ENCODE results near the gene PLA2G4F. TPM values are rescaled to one million over a fixed set of nuclear protein-coding genes. Genes with fewer than 3 reads are reported as not detected.
A peak's percentile ranks its signal among the peaks of the same experiment; 100 is the strongest.
"Not testable (repeated sequence)": the region's sequence is repeated elsewhere in the genome, so short reads cannot be mapped to it uniquely, and the experiment has no call there.

PLA2G4F gene
- total RNA-seq, 3 donors from 2014 or later: under 0.01 to 2.0 (median 1.8) TPM

GRCh38 chr15:42092398-42093318, 63.8 kb downstream of the PLA2G4F start:
- no peaks in the 10 kb centered on the region for H3K9me3 ChIP-seq
- no peaks in the 10 kb centered on the region for H3K36me3 ChIP-seq
- peaks cover 0 to 9% of the 10 kb centered on the region in 2 donors for H3K4me1 ChIP-seq
- intact Hi-C loops (cut with DNase I; ENCODE audit: low total_unique reads): no loop called here
- DNase-seq (ENCODE audit: low spot score in 2 of 2): peak in 1 of 2 donors; percentile 62
- no peak overlapping the region for H3K4me3 ChIP-seq
- no peak overlapping the region for H3K27ac ChIP-seq
- H3K27me3 ChIP-seq: no peaks in the 10 kb centered on the region
- TF ChIP-seq CTCF (IDR thresholded peaks at IDR 0.05): no peak
- TF ChIP-seq POLR2AphosphoS5 (IDR thresholded peaks at IDR 0.05): no peak
- no peak for TF ChIP-seq POLR2A (IDR thresholded peaks at IDR 0.05)

DNA sequence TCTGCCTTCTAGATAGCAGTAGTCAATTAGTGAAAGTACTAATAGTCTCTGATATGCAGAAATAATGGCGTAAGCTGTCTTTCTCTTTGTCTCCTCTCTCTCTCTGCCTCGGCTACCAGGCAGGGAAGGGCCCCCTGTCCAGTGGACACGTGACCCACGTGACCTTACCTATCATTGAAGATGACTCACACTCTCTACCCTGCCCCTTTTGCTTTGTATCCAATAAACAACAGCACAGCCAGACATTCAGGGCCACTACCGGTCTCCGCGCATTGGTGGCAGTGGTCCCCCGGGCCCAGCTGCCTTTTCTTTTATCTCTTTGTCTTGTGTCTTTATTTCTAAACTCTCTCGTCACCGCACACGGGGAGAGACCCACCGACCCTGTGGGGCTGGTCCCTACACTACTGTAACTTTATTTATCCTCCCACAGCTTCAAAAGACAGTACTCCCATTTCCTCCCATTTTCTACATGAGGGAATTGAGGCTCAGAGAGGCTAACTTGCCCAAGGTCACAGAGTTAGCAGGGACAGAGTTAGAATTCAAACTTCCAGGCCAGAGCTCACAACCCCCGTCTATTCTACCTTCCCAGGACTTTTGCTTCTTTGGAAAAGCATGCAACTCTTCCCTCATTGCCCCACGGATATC, 64.6 kb downstream of the PLA2G4F start:
- H3K27me3 ChIP-seq; H3K4me1 ChIP-seq; H3K36me3 ChIP-seq; H3K9me3 ChIP-seq; H3K27ac ChIP-seq; DNase-seq (ENCODE audit: low spot score in 2 of 2); H3K4me3 ChIP-seq; intact Hi-C loops (cut with DNase I; ENCODE audit: low total_unique reads): not testable (repeated sequence)

- TF ChIP-seq POLR2AphosphoS5 (IDR thresholded peaks at IDR 0.05) (no peak), POLR2A (IDR thresholded peaks at IDR 0.05) (no peak), CTCF (IDR thresholded peaks at IDR 0.05) (no peak)
- no peak for DNase-seq (ENCODE audit: low spot score in 2 of 2)
- H3K36me3 ChIP-seq: no peaks in the 10 kb centered on the region
- peaks cover 0 to 9% of the 10 kb centered on the region in 2 donors for H3K4me1 ChIP-seq
- H3K9me3 ChIP-seq: no peaks in the 10 kb centered on the region
- no peak overlapping the region for H3K27ac ChIP-seq
- no peaks in the 10 kb centered on the region for H3K27me3 ChIP-seq
- no peak overlapping the region for H3K4me3 ChIP-seq
- intact Hi-C loops (cut with DNase I; ENCODE audit: low total_unique reads): no loop called here
Measured at GRCh38 chr15:42090781-42091180, 65.7 kb downstream of the PLA2G4F start.

GRCh38 chr15:42090370-42090769, 66.1 kb downstream of the PLA2G4F start:
- TF ChIP-seq CTCF (IDR thresholded peaks at IDR 0.05): no peak
- no peak for TF ChIP-seq POLR2A (IDR thresholded peaks at IDR 0.05)
- no peak for TF ChIP-seq POLR2AphosphoS5 (IDR thresholded peaks at IDR 0.05)
- H3K4me1 ChIP-seq: peaks cover 0 to 9% of the 10 kb centered on the region in 2 donors
- intact Hi-C loops (cut with DNase I; ENCODE audit: low total_unique reads): no loop called here
- H3K27me3 ChIP-seq: no peaks in the 10 kb centered on the region
- no peak overlapping the region for H3K4me3 ChIP-seq
- DNase-seq (ENCODE audit: low spot score in 2 of 2): no peak
- H3K36me3 ChIP-seq: no peaks in the 10 kb centered on the region
- no peaks in the 10 kb centered on the region for H3K9me3 ChIP-seq
- no peak overlapping the region for H3K27ac ChIP-seq

DNA sequence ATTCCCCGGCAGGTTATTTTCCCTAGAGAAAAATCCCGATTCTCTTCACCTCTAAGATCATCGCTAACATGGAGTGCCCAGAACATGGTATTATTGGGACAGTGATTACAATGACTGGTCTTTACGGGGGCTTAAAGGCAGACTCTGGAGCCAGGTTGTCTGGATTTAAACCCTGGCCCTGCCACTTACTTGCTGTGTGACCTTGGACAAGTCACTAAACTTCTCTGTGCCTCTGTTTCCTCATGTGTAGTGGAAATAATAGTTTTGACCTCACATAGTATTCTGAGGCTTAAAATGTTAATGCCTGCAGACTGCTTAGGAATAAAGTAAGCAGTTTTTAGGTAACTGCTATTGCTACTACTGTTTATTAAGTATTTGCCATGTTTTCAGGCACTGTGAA, 66.5 kb downstream of the PLA2G4F start:
- TF ChIP-seq CTCF (IDR thresholded peaks at IDR 0.05): no peak
- TF ChIP-seq POLR2AphosphoS5 (IDR thresholded peaks at IDR 0.05): no peak
- no peak for TF ChIP-seq POLR2A (IDR thresholded peaks at IDR 0.05)
- H3K4me1 ChIP-seq: peaks cover 0 to 9% of the 10 kb centered on the region in 2 donors
- no peak for DNase-seq (ENCODE audit: low spot score in 2 of 2)
- no peaks in the 10 kb centered on the region for H3K36me3 ChIP-seq
- H3K9me3 ChIP-seq: no peaks in the 10 kb centered on the region
- no peaks in the 10 kb centered on the region for H3K27me3 ChIP-seq
- H3K4me3 ChIP-seq: no peak overlapping the region
- intact Hi-C loops (cut with DNase I; ENCODE audit: low total_unique reads): no loop called here
- no peak overlapping the region for H3K27ac ChIP-seq

Other genes starting within 250 kb of the PLA2G4F start
- gene EHD4, start 184.1 kb downstream of the PLA2G4F start, total RNA-seq: 10 to 100 TPM; 30.2 to 30.5 (median 30.4) TPM
- gene PLA2G4E, start 135.6 kb downstream of the PLA2G4F start, total RNA-seq: not detected
- gene PLA2G4D, start 62.1 kb downstream of the PLA2G4F start, total RNA-seq: not detected
- 100 to 1,000 TPM in 1 of 3 donors, 10 to 100 TPM in 2; 79.0 to 116 (median 89.9) TPM for gene VPS39, start 51.7 kb upstream of the PLA2G4F start, total RNA-seq
- gene GANC, start 116.6 kb upstream of the PLA2G4F start, total RNA-seq: 10 to 100 TPM; 30.2 to 35.5 (median 34.5) TPM
- 100 to 1,000 TPM in 2 of 3 donors, 10 to 100 TPM in 1; 57.9 to 145 (median 102) TPM for gene TMEM87A, start 116.8 kb upstream of the PLA2G4F start, total RNA-seq
- 10 to 100 TPM; 12.5 to 27.1 (median 15.4) TPM for gene CAPN3, start 202.9 kb upstream of the PLA2G4F start, total RNA-seq